HG03571 (cell line): ENCODE data around the gene HK2.
"Not testable (repeated sequence)": the region's sequence is repeated elsewhere in the genome, so short reads cannot be mapped to it uniquely, and the experiment has no call there.

Experiments
- ATAC-seq: cut with Tn5 transposase; IDR thresholded peaks from one replicate; pipeline ENCODE4 v1.9.1; 2021; ENCODE audit not compliant: unreplicated experiment

Gene HK2

GRCh38 chr2:74834792-74835755 lies 1.1 kb downstream of the HK2 start:
- peak; percentile 44 for ATAC-seq

- no peak for ATAC-seq
Measured at GRCh38 chr2:74835831-74836674, 2.1 kb downstream of the HK2 start.

- ATAC-seq, result no peak
Measured at GRCh38 chr2:74836675-74837401, 2.9 kb downstream of the HK2 start.

GRCh38 chr2:74841641-74842040 lies 7.7 kb downstream of the HK2 start:
- no peak for ATAC-seq

- no peak for ATAC-seq
Measured at GRCh38 chr2:74843433-74843832, 9.5 kb downstream of the HK2 start.

- peak; percentile 73 for ATAC-seq
Measured at GRCh38 chr2:74843899-74844298, 10.0 kb downstream of the HK2 start.

- no peak for ATAC-seq
Measured at GRCh38 chr2:74844752-74845151, 10.8 kb downstream of the HK2 start.

GRCh38 chr2:74845217-74845751 lies 11.4 kb downstream of the HK2 start:
- no peak for ATAC-seq

GRCh38 chr2:74845991-74846390 lies 12.1 kb downstream of the HK2 start:
- no peak for ATAC-seq

- no peak for ATAC-seq
Measured at GRCh38 chr2:74846481-74846880, 12.6 kb downstream of the HK2 start.

- ATAC-seq, result no peak
Measured at GRCh38 chr2:74847070-74847858, 13.3 kb downstream of the HK2 start.

- ATAC-seq, result peak; percentile 58
Measured at GRCh38 chr2:74849228-74849892, 15.4 kb downstream of the HK2 start.

GRCh38 chr2:74850496-74851190 lies 16.7 kb downstream of the HK2 start:
- ATAC-seq, result no peak

GRCh38 chr2:74851191-74851566 lies 17.3 kb downstream of the HK2 start:
- ATAC-seq, result no peak

GRCh38 chr2:74853360-74853759 lies 19.4 kb downstream of the HK2 start:
- not testable (repeated sequence) for ATAC-seq

- ATAC-seq, result no peak
Measured at GRCh38 chr2:74854401-74854800, 20.5 kb downstream of the HK2 start.

GRCh38 chr2:74855114-74855707 lies 21.3 kb downstream of the HK2 start:
- ATAC-seq, result not testable (repeated sequence)

- ATAC-seq, result no peak
Measured at GRCh38 chr2:74856004-74856578, 22.2 kb downstream of the HK2 start.
